Loucy (cell line): ENCODE measurements around the gene NTSR2.

Experiments
- H2AFZ ChIP-seq: fragments of 200-600 bp; sonication (generic); 2 replicates; pipeline ENCODE4 v1.6.0; 2016; ENCODE audit warnings: antibody characterized with exemption, mild to moderate bottlenecking, low read length, moderate library complexity
- H3F3A ChIP-seq: fragments of 200-600 bp; 2 replicates; pipeline ENCODE4 v1.6.0; 2016; ENCODE audit warnings: antibody characterized with exemption, low read depth, mild to moderate bottlenecking
- H3K27me3 ChIP-seq: fragments of 200-600 bp; sonication (generic); 2 replicates; pipeline ENCODE4 v1.6.1; 2014; ENCODE audit warnings: low read length, mild to moderate bottlenecking; ENCODE audit not compliant: insufficient read depth, poor library complexity, severe bottlenecking
- H3K36me3 ChIP-seq: fragments of 200-600 bp; sonication (generic); 2 replicates; pipeline ENCODE4 v1.6.1; 2016; ENCODE audit warnings: low read length; ENCODE audit not compliant: insufficient read depth
- H3K4me1 ChIP-seq: fragments of 200-600 bp; sonication (generic); 2 replicates; pipeline ENCODE4 v1.5.1; 2014; ENCODE audit warnings: low read length, mild to moderate bottlenecking; ENCODE audit not compliant: insufficient read depth, poor library complexity, severe bottlenecking
- H3K4me2 ChIP-seq: fragments of 200-600 bp; sonication (generic); 2 replicates; pipeline ENCODE4 v1.6.0; 2014; ENCODE audit warnings: antibody characterized with exemption, low read length, low read depth, mild to moderate bottlenecking; ENCODE audit not compliant: poor library complexity, severe bottlenecking
- H3K4me3 ChIP-seq: fragments of 200-600 bp; sonication (generic); 2 replicates; pipeline ENCODE4 v1.5.1; 2014; ENCODE audit warnings: low read length, mild to moderate bottlenecking, mixed read lengths; ENCODE audit not compliant: poor library complexity, severe bottlenecking
- H3K79me2 ChIP-seq: fragments of 200-600 bp; sonication (generic); 2 replicates; pipeline ENCODE4 v1.6.1; 2014; ENCODE audit warnings: low read length; ENCODE audit not compliant: insufficient read depth
- H3K9ac ChIP-seq: fragments of 200-600 bp; sonication (generic); 2 replicates; pipeline ENCODE4 v1.6.0; 2014; ENCODE audit warnings: mild to moderate bottlenecking, low read depth, low read length, moderate library complexity; ENCODE audit not compliant: poor library complexity, severe bottlenecking
- H3K9me2 ChIP-seq: fragments of 200-600 bp; sonication (generic); replicated peaks from 2 replicates; pipeline ENCODE4 v1.6.1; 2016; ENCODE audit warnings: low read depth, low read length, mixed read lengths
- H3K9me3 ChIP-seq: fragments of 200-600 bp; sonication (generic); 2 replicates; pipeline ENCODE4 v1.6.1; 2014; ENCODE audit warnings: mild to moderate bottlenecking, antibody characterized with exemption, low read length, low read depth; ENCODE audit not compliant: insufficient read depth
- H4K20me1 ChIP-seq: fragments of 200-600 bp; sonication (generic); 2 replicates; pipeline ENCODE4 v1.6.0; 2014; ENCODE audit warnings: antibody characterized with exemption, low read length, mild to moderate bottlenecking; ENCODE audit not compliant: insufficient read depth, poor library complexity, severe bottlenecking
- EZH2phosphoT487 ChIP-seq: fragments of 200-600 bp; IDR thresholded peaks from 2 replicates; pipeline ENCODE4 v1.6.1; 2018; ENCODE audit warnings: antibody characterized with exemption, mild to moderate bottlenecking, moderate library complexity, borderline replicate concordance
- TF ChIP-seq, protein P1 (sequence below): fragments of 200-600 bp; sonication (generic); conservative IDR thresholded peaks from 2 replicates; pipeline ENCODE4 v1.5.1; 2014; ENCODE audit warnings: mild to moderate bottlenecking, antibody characterized with exemption, low read length

Gene NTSR2

DNA sequence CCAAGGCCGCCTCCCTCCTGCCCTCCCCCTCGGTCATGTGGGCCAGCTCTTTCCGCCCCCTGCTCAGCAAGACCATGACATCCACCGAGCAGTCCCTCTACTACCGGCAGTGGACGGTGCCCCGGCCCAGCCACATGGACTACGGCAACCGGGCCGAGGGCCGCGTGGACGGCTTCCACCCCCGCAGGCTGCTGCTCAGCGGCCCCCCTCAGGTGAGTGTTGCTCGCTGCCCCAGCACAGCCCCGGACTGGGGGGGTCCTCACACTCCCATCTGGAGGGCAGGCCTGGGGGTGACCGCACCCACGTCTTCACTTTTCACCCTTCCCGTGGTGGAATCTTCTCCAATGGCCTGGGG lies 51.3 kb downstream of the NTSR2 start:
- no peaks in the 10 kb centered on the region for H3K27me3 ChIP-seq
- no peaks in the 10 kb centered on the region for H3K9me3 ChIP-seq
- H3K79me2 ChIP-seq: no peaks in the 10 kb centered on the region
- no peaks in the 10 kb centered on the region for H3K4me1 ChIP-seq
- no peak overlapping the region for H3K9ac ChIP-seq
- no peak overlapping the region for H3K4me3 ChIP-seq
- H3K36me3 ChIP-seq: no peaks in the 10 kb centered on the region
- H3K4me2 ChIP-seq: no peak overlapping the region
- H2AFZ ChIP-seq: no peak overlapping the region
- no peaks in the 10 kb centered on the region for H4K20me1 ChIP-seq
- TF ChIP-seq EZH2phosphoT487: no peak
- TF ChIP-seq, protein P1, sequence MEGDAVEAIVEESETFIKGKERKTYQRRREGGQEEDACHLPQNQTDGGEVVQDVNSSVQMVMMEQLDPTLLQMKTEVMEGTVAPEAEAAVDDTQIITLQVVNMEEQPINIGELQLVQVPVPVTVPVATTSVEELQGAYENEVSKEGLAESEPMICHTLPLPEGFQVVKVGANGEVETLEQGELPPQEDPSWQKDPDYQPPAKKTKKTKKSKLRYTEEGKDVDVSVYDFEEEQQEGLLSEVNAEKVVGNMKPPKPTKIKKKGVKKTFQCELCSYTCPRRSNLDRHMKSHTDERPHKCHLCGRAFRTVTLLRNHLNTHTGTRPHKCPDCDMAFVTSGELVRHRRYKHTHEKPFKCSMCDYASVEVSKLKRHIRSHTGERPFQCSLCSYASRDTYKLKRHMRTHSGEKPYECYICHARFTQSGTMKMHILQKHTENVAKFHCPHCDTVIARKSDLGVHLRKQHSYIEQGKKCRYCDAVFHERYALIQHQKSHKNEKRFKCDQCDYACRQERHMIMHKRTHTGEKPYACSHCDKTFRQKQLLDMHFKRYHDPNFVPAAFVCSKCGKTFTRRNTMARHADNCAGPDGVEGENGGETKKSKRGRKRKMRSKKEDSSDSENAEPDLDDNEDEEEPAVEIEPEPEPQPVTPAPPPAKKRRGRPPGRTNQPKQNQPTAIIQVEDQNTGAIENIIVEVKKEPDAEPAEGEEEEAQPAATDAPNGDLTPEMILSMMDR: no peak
- H3F3A ChIP-seq: no peaks in the 10 kb centered on the region
- no peaks in the 10 kb centered on the region for H3K9me2 ChIP-seq

DNA sequence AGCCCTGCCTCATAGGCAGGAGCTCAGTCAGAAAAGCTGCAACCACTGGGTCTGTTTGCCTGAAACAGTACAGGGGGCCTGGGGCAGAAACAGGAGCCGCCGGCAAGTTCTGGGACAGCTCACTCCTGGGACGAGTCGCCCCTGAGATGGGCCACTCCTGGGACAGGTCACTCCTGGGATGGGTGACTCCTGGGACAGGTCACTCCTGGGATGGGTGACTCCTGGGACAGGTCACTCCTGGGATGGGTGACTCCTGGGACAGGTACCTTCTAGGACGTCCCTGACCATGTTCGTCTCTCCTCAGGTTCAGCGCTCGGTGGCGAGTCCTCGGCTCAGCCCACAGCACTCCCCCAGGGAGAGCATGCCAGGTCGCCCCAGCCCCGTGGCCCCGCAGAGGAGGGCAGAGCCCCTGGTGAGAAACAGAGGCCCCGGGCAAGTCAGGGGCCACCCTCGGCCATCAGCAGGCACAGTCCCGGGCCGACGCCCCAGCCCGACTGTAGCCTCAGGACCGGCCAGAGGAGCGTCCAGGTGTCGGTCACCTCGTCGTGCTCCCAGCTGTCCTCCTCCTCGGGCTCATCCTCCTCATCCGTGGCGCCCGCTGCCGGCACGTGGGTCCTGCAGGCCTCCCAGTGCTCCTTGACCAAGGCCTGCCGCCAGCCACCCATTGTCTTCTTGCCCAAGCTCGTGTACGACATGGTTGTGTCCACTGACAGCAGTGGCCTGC lies 51.8 kb downstream of the NTSR2 start:
- no peak overlapping the region for H2AFZ ChIP-seq
- H3K27me3 ChIP-seq: no peaks in the 10 kb centered on the region
- no peaks in the 10 kb centered on the region for H3K36me3 ChIP-seq
- no peaks in the 10 kb centered on the region for H3K9me3 ChIP-seq
- no peaks in the 10 kb centered on the region for H3K79me2 ChIP-seq
- no peaks in the 10 kb centered on the region for H3K9me2 ChIP-seq
- no peaks in the 10 kb centered on the region for H3F3A ChIP-seq
- H4K20me1 ChIP-seq: no peaks in the 10 kb centered on the region
- no peaks in the 10 kb centered on the region for H3K4me1 ChIP-seq
- H3K9ac ChIP-seq: no peak overlapping the region
- no peak overlapping the region for H3K4me2 ChIP-seq
- TF ChIP-seq, protein P1: no peak
- no peak overlapping the region for H3K4me3 ChIP-seq

DNA sequence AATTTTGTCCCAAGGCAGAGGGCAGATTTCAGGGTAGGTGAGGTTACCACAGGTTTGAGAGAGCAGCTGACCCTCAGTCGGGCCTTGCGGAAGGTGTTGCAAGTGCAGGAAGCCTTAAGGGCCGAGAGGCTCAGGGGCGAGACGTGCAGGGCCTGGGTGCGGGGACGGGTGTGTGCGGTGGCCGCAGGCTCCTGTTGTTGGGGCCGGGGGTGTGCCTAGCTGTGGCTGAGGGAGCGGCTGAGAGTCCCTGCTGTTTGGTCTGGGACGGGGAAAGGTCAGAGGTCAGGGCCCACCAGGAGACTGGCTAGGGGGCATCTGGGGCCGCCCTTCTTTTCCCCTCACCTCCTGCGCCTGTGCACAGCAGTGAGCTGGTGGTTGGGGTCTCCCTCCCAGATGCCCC lies 52.5 kb downstream of the NTSR2 start:
- Histone ChIP-seq H3K4me3 (no peak overlapping the region), H3K79me2 (no peaks in the 10 kb centered on the region), H3K9ac (no peak overlapping the region), H3K9me3 (no peaks in the 10 kb centered on the region), H3K36me3 (no peaks in the 10 kb centered on the region), H3K9me2 (no peaks in the 10 kb centered on the region), H3K4me1 (no peaks in the 10 kb centered on the region), H3K27me3 (no peaks in the 10 kb centered on the region), H3K4me2 (no peak overlapping the region), H4K20me1 (no peaks in the 10 kb centered on the region), H3F3A (no peaks in the 10 kb centered on the region), H2AFZ (no peak overlapping the region)
- TF ChIP-seq, protein P1: no peak
- no peak for TF ChIP-seq EZH2phosphoT487
